GM21619 (cell line): ENCODE results near the gene L1CAM.
"Not testable (repeated sequence)": the region's sequence is repeated elsewhere in the genome, so short reads cannot be mapped to it uniquely, and the experiment has no call there.

ENCODE experiments used
- ATAC-seq: cut with Tn5 transposase; IDR thresholded peaks from one replicate; pipeline ENCODE4 v1.9.1; 2021; ENCODE audit not compliant: unreplicated experiment

Gene L1CAM

DNA sequence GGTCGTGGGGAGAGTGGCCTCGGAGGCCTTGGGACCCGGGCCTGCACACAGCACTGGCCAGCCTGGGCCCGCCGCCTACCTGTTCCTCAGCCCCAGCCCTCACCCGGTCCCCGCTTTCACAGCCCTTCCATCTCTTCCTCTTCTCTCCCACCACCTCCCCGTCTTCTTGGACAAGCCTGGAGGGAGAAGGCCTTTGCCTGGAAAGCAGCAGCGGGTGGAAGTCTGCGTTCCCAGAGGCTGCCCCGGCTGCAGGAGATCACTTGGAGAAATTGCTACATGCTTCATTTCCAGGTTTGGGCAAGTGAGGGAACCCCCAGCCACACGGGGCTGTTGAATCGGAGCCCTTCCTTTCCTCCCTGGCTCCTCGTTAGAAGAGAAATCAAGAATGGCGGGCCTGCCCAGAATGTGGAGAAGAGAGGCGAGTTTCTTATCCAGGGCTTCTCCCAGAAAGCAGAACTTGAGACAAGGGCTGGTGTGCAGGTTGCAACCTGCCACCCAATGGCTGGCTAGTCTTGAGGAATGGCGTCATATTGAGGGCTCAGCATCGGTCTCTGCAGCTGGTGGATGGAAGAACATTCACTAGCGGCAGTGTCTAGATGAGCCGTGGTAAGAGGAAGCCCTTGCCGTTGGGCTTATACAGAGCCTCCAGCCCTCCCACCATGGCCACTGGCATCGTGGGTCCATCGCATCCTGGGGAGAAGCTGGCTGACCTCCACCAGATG lies 54.4 kb downstream of the L1CAM start:
- no peak for ATAC-seq

DNA sequence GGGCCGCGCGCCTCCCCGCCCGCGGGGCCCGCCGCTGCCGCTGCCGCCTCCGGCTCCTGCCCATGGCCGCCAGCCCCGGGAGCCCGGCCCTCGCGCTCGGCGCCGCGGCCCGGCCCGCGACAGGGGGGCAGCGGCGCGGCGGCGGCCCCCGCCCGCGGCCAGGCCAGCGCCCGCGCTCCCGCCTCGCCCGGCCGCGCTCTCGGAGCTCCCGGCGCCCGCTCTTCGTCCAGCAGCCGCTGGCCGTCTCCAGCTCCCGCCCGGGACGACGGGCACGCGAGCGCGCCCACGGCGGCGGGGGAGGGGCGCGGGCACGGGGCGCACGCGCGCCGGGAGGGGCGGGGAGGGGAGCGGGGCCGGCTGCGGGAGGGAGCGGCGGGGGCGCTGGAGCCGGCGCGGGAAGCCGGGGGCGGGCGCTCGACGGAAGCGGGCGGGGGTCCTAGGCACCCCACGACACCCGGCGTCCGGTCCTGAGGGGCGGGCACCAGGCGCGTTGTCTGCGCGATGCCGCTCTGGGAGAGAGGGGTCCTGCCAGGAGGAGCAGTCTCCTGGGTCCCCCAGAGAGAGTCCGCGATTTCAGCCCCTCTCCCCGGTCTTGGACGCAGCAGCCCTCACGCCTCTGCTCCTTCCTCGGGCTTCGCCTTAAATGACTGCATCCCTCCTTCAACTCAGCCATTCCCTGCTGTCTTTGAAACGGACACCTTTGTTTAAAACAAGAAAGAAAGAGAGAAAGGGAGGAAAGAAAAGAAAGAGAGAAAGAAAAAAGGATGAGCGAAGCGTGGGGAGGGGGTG lies 55.1 kb downstream of the L1CAM start:
- ATAC-seq, result no peak

GRCh38 chrX:153829799-153830639 lies 56.0 kb downstream of the L1CAM start, which contains the start of gene PDZD4:
TSS of gene PDZD4 (minus strand) at chrX:153830544. CDS start at chrX:153830298, 246 bp downstream.
- ATAC-seq, result no peak

DNA sequence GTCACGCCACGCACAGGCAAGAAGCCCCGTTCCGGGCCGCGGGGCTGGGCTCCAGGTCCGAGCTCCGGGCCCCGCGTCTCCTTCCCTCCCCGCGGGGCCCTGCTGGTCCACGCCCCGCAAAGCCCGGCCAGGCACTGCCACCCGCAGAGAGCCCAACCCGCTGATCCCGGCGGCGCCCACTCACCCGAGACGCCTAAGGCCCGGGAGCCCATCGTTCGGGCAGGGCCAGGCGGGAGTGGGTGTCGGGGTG lies 56.5 kb downstream of the L1CAM start:
- ATAC-seq, result no peak

DNA sequence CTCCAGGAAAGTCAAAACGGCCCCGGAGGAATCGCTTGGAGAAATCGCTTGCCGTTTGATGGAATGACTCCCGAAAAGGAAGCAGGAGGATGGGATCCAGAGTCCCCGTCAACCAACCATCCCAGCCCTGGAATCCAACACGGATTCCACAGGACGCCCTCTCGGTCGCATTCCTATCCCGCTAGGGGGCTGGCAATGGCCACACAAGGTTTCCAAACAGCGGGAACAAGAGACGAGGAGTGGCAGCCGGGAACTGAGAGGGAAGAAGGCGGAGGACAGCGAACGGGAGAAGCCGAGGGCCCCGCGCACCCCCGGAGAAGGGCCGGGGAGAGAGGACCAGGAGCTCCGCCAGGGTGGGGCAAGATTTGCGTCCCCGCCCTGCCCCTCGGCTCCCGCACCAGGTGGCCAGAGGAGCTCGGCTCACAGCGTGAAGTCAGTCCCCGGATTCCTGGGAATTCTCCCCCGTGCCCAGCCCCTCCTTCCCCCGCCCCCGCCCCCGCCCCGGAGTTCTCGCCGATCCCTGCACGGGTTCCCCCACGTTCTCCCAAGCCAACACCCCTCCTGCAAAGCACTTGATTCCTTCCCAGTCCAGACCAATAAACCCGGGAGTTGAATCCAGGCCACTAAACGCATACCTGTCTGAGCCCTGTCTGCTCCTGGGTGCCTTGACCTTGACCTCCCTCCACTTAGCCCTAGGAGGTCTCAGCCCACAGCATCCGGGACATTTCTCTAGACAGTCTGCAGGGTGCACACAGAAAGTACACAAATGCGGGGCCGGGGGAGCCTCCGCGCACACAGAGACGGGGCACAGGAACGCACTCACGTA lies 57.0 kb downstream of the L1CAM start:
- ATAC-seq, result no peak

DNA sequence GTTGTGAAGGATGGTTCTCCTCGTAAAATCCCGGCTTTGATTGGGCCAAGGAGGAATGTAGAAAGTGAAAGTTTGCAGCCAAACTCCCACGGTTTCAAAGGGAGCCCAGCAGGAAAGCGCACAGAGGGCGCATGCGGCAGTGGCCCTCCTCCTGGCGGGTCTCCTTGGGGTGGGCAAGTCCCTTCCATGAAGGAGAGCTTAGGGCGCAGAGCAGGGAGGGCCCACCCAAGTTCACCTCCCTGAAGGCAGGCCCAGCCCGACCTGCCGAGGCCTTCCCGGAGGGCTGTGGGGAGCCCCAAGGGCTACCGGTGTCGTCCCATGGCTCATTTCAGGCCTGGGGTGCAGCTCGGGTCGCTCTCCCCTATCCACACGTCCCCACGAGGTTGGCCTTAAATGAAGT lies 57.7 kb downstream of the L1CAM start:
- no peak for ATAC-seq

DNA sequence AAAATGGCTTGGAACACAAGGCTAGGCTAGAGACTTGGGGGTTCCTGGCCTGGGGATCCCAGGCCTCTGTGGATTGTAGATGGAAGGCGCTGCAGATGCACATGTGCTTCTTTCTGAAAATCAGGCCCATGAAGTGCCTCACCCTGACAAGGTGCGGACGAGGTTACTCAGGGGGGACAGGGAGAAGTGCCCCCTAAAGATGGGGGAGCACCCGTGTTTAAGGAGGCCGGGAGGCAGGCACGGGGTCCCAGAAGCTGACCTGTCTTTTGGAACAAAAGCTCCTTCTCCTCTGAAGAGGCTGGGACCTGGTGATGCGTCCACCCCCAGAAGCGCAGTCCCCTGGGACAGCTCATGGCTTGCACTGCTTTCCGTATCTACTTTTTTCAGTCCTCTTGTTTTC lies 58.1 kb downstream of the L1CAM start:
- ATAC-seq, result no peak

DNA sequence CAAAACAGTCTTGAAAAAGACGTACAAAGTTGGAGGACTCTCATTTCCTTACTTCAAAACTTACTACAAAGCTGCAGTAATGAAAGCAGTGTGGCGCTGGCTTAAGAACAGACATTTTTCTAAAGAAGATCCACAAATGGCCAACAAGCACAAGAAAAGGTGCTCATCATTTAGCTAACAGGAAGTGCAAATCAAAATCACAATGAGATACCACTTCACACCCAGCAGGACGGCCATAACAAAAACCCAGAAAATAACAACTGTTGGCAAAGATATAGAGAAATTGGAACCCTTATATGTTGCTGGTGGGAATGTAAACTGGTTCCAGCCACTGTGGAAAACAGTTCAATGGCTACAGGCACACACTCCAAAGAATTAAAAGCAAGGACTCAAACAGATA lies 59.0 kb downstream of the L1CAM start:
- no peak for ATAC-seq

DNA sequence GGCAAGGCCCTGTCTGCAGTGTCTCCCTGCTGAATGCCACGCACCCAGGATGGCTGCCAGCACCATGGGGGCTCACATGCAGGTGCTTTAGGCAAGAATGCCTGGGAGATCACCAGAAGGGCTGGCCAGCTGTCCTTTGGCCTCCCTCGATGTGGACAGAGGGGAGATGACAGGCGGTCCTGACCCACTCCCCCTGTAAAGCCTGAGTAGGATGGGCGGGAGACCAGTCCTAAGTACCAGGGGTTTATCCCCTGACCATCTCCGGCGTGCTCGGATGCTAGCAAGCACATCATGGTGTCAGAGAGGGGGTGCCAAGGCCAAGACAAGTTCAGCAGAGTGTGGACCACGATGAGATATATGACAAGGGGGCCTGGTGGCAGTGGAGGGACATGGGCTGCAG lies 60.9 kb downstream of the L1CAM start:
- no peak for ATAC-seq

- no peak for ATAC-seq
Measured at GRCh38 chrX:153824348-153824747, 61.6 kb downstream of the L1CAM start.

DNA sequence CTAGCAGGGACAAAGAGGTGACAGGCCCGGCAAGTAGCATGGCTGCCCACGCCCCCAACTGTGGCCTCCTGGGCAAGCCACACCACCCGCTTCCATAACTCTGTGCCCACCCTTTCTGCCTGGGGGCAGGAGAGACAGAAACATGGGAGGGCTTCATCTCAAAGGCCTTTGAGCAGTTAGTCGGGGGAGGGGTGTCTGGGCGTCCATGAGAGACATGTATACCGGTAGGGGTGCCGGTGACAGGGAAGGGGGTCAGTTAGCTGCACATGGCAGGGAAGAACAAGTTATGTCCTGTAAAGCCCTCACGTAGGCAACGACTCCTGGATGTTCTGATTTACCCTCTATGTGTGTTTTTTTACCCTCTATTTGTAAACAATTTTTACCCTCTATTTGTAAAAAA lies 64.9 kb downstream of the L1CAM start:
- no peak for ATAC-seq

GRCh38 chrX:153820601-153821000 lies 65.4 kb downstream of the L1CAM start:
- ATAC-seq, result no peak

GRCh38 chrX:153819384-153820040 lies 66.5 kb downstream of the L1CAM start:
- no peak for ATAC-seq

- no peak for ATAC-seq
Measured at GRCh38 chrX:153818571-153819383, 67.2 kb downstream of the L1CAM start.

- ATAC-seq, result not testable (repeated sequence)
Measured at GRCh38 chrX:153818064-153818463, 67.9 kb downstream of the L1CAM start.

DNA sequence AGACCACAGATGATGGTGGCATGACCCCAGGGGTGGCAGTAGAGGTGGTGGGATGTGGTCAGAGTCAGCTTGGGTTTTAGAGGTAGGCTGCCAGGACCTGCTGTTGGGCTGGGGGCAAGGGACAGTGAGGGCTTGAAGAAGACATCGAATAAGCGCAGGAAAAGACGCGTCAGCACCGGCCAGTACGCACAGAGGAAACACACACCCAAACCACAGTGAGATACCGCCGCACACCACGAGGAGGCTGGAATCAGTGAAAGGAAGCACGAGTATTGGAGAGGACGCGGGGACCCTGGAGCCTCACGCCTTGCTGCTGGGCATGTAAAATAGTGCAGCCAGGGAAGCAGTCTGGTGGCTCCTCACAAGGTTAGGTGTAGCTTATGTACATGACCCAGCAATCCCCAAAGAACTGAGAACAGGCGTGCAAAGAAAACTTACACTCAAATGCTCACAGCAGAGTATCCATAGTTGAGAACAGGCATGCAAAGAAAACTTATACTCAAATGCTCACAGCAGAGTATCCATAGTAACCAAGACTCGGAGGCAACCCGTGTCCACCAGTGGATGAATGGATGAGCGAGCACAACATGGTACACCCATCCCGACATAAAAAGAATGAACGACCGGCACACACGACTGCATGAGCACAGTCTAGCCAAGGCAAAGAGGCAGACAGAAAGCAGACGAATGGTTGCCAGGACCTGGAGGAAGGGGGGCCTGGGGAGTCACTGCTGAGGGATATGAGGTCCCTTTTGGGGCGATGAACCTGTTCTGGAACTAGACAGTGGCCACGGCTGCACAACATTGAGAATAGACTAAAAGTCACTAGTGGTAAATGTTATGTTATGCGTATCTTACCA lies 68.9 kb downstream of the L1CAM start:
- no peak for ATAC-seq

- no peak for ATAC-seq
Measured at GRCh38 chrX:153814591-153815315, 71.2 kb downstream of the L1CAM start.

GRCh38 chrX:153813161-153813560 lies 72.8 kb downstream of the L1CAM start:
- no peak for ATAC-seq
